Gastrocnemius medialis (tissue), 4 donors: ENCODE measurements around the gene VIPAS39. TPM values are rescaled to one million over a fixed set of nuclear protein-coding genes. Genes with fewer than 3 reads are reported as not detected.

ENCODE experiments used
- ATAC-seq, 2 donors: fragments of 150-250 bp; one replicate each; pipeline ENCODE4 v1.9.1; 2016
- DNase-seq, 2 donors: peaks; one replicate each; pipeline ENCODE4 v3.0.0-alpha.2; 2019
- H3K27ac ChIP-seq, 4 donors: fragments of 200-600 bp; sonication (generic); 1 replicate in 1 of 4; 2 replicates in 3 of 4; pipeline ENCODE4 v1.5.1; 2016 to 2018; ENCODE audit warnings: mild to moderate bottlenecking in 2 of 4, moderate library complexity in 1 of 4
- H3K27me3 ChIP-seq, 3 donors: fragments of 200-600 bp; sonication (generic) in 2 of 3; 1 replicate in 1 of 3; 2 replicates in 2 of 3; pipeline versions ENCODE4 v1.5.1 to v1.6.0; 2016 to 2019; ENCODE audit warnings: mild to moderate bottlenecking in 1 of 3, moderate library complexity in 1 of 3
- H3K36me3 ChIP-seq, 2 donors: fragments of 200-600 bp; sonication (generic) in 1 of 2; one replicate each; pipeline ENCODE4 v1.5.1; 2017 to 2018
- H3K4me1 ChIP-seq, 2 donors: fragments of 200-600 bp; sonication (generic) in 1 of 2; one replicate each; pipeline ENCODE4 v1.5.1; 2016 to 2017; ENCODE audit warnings: mild to moderate bottlenecking in 2 of 2
- H3K4me3 ChIP-seq, 4 donors: fragments of 200-600 bp; sonication (generic) in 3 of 4; 1 replicate in 1 of 4; 2 replicates in 3 of 4; pipeline ENCODE4 v1.5.1; 2016 to 2019; ENCODE audit warnings: mild to moderate bottlenecking in 2 of 4
- H3K9me3 ChIP-seq, 3 donors: fragments of 200-600 bp; sonication (generic) in 2 of 3; 1 replicate in 1 of 3; 2 replicates in 2 of 3; pipeline ENCODE4 v1.5.1; 2016 to 2019
- CTCF ChIP-seq, 5 experiments: fragments of 450-650 bp in 3 of 5; fragments of 200-600 bp in 2 of 5; sonication (generic) in 2 of 5; IDR thresholded peaks in 4 of 5; conservative IDR thresholded peaks in 1 of 5; 1 replicate in 4 of 5; 2 replicates in 1 of 5; pipeline ENCODE4 v1.5.1; 2016 to 2019; ENCODE audit warnings: antibody characterized with exemption in 5 of 5, mild to moderate bottlenecking in 3 of 5, moderate library complexity in 3 of 5
- POLR2A ChIP-seq, 2 donors: fragments of 450-650 bp; IDR thresholded peaks; one replicate each; pipeline ENCODE4 v1.6.1; 2017; ENCODE audit warnings: antibody characterized with exemption in 2 of 2, mild to moderate bottlenecking in 2 of 2, moderate library complexity in 2 of 2
- in situ Hi-C, 4 donors: fragments of 200-750 bp; cut with MboI; loops; one replicate each; pipeline versions ENCODE4 v1.15.0 to v1.8.0; 2017; ENCODE audit warnings: low sequenced_read_pairs in 4 of 4
- intact Hi-C: fragments of 100-400 bp; cut with DNase I; formaldehyde crosslinking; loops from one replicate; pipeline ENCODE4 v1.15.1; 2023; ENCODE audit warnings: low total_unique reads
- total RNA-seq, 4 donors: library from RNA; depleted of rRNA; stranded (reverse); fragments of >200 nt; gene quantifications; one replicate each; pipeline versions ENCODE4 v1.1.0 to v1.2.3, GENCODE V29; 2016

Gene VIPAS39
- total RNA-seq, 4 donors from 2014 or later = 8.8 to 19.6 (median 17.6) TPM

- ATAC-seq (no peak), DNase-seq (no peak)
- intact Hi-C loops = no loop called here
- H3K9me3 ChIP-seq = no peaks in the 10 kb centered on the region
- no peak overlapping the region for H3K4me3 ChIP-seq
- no peak for TF ChIP-seq POLR2A (IDR thresholded peaks at IDR 0.05)
- TF ChIP-seq CTCF (IDR thresholded peaks at IDR 0.05 in 4 of 5, conservative IDR thresholded peaks at IDR 0.05 in 1 of 5) = no peak
- no peak overlapping the region for H3K27ac ChIP-seq
- no peaks in the 10 kb centered on the region for H3K27me3 ChIP-seq
- H3K4me1 ChIP-seq = no peaks in the 10 kb centered on the region
- H3K36me3 ChIP-seq = no peaks in the 10 kb centered on the region
- in situ Hi-C loops = no loop called here
Measured at GRCh38 chr14:77406718-77407117, 50.7 kb downstream of the VIPAS39 start.

- H3K9me3 ChIP-seq = no peaks in the 10 kb centered on the region
- ATAC-seq = no peak
- DNase-seq = no peak
- in situ Hi-C loops = no loop called here
- no peaks in the 10 kb centered on the region for H3K4me1 ChIP-seq
- H3K27ac ChIP-seq = no peak overlapping the region
- no peak overlapping the region for H3K4me3 ChIP-seq
- no peaks in the 10 kb centered on the region for H3K27me3 ChIP-seq
- intact Hi-C loops = no loop called here
- H3K36me3 ChIP-seq = no peaks in the 10 kb centered on the region
- TF ChIP-seq CTCF (IDR thresholded peaks at IDR 0.05 in 4 of 5, conservative IDR thresholded peaks at IDR 0.05 in 1 of 5) (no peak), POLR2A (IDR thresholded peaks at IDR 0.05) (no peak)
Measured at GRCh38 chr14:77406086-77406485, 51.3 kb downstream of the VIPAS39 start.

GRCh38 chr14:77403768-77404167 is 53.6 kb downstream of the VIPAS39 start:
- TF ChIP-seq POLR2A (IDR thresholded peaks at IDR 0.05) (no peak), CTCF (IDR thresholded peaks at IDR 0.05 in 4 of 5, conservative IDR thresholded peaks at IDR 0.05 in 1 of 5) (no peak)
- H3K36me3 ChIP-seq = no peaks in the 10 kb centered on the region
- no peak overlapping the region for H3K27ac ChIP-seq
- no peaks in the 10 kb centered on the region for H3K4me1 ChIP-seq
- no peak overlapping the region for H3K4me3 ChIP-seq
- ATAC-seq (no peak), DNase-seq (no peak)
- no peaks in the 10 kb centered on the region for H3K27me3 ChIP-seq
- in situ Hi-C loops (no loop called here), intact Hi-C loops (no loop called here)
- no peaks in the 10 kb centered on the region for H3K9me3 ChIP-seq

GRCh38 chr14:77400216-77400615 is 57.2 kb downstream of the VIPAS39 start:
- no peaks in the 10 kb centered on the region for H3K4me1 ChIP-seq
- no peak for DNase-seq
- H3K36me3 ChIP-seq = no peaks in the 10 kb centered on the region
- no peak for TF ChIP-seq POLR2A (IDR thresholded peaks at IDR 0.05)
- no peak for TF ChIP-seq CTCF (IDR thresholded peaks at IDR 0.05 in 4 of 5, conservative IDR thresholded peaks at IDR 0.05 in 1 of 5)
- intact Hi-C loops = no loop called here
- H3K9me3 ChIP-seq = no peaks in the 10 kb centered on the region
- H3K27me3 ChIP-seq = no peaks in the 10 kb centered on the region
- H3K27ac ChIP-seq = no peak overlapping the region
- no peak overlapping the region for H3K4me3 ChIP-seq
- no peak for ATAC-seq
- in situ Hi-C loops = no loop called here

GRCh38 chr14:77390188-77390587 is 67.2 kb downstream of the VIPAS39 start:
- in situ Hi-C loops (no loop called here), intact Hi-C loops (no loop called here)
- no peak overlapping the region for H3K27ac ChIP-seq

More at GRCh38 chr14:77390188-77390587, 67.2 kb downstream of the VIPAS39 start:
- Histone ChIP-seq H3K27me3 (no peaks in the 10 kb centered on the region), H3K9me3 (no peaks in the 10 kb centered on the region), H3K4me3 (no peak overlapping the region), H3K4me1 (no peaks in the 10 kb centered on the region), H3K36me3 (no peaks in the 10 kb centered on the region)
- TF ChIP-seq CTCF (IDR thresholded peaks at IDR 0.05 in 4 of 5, conservative IDR thresholded peaks at IDR 0.05 in 1 of 5) (no peak), POLR2A (IDR thresholded peaks at IDR 0.05) (no peak)
- ATAC-seq = no peak
- no peak for DNase-seq
